IPS DF 6.9 (cell line): Measurements from ENCODE around the gene COL26A1.

Experiments used
- DNase-seq: peaks from one replicate; pipeline ENCODE4 v3.0.0-alpha.2; 2013; ENCODE audit warnings: low read depth, low spot score
- H3K27ac ChIP-seq: one replicate; pipeline ENCODE4 v1.5.1; 2013; ENCODE audit warnings: low read length, control low read depth
- H3K27me3 ChIP-seq: 2 replicates; pipeline ENCODE4 v1.6.1; 2013; ENCODE audit warnings: mild to moderate bottlenecking, low read length; ENCODE audit not compliant: control insufficient read depth, insufficient read depth
- H3K36me3 ChIP-seq: 2 replicates; pipeline ENCODE4 v1.6.1; 2013; ENCODE audit warnings: low read length; ENCODE audit not compliant: control insufficient read depth, insufficient read depth
- H3K4me1 ChIP-seq: 2 replicates; pipeline ENCODE4 v1.6.1; 2013; ENCODE audit warnings: low read length; ENCODE audit not compliant: control insufficient read depth, insufficient read depth
- H3K4me3 ChIP-seq: 2 replicates; pipeline ENCODE4 v1.5.1; 2013; ENCODE audit warnings: mild to moderate bottlenecking, low read length
- H3K9me3 ChIP-seq: 2 replicates; pipeline ENCODE4 v1.6.1; 2013; ENCODE audit warnings: low read length, inconsistent platforms; ENCODE audit not compliant: control insufficient read depth, insufficient read depth
- WGBS: extraction: QIAGEN DNeasy Blood & Tissue Kit; methylation state at CpG from one replicate; pipeline ENCODE4 v1.1.7; 2013; ENCODE audit warnings: mixed read lengths, missing lambda C conversion rate; ENCODE audit not compliant: insufficient read length, insufficient coverage; 5-methylcytosine and 5-hydroxymethylcytosine counted together

COL26A1 gene

DNA sequence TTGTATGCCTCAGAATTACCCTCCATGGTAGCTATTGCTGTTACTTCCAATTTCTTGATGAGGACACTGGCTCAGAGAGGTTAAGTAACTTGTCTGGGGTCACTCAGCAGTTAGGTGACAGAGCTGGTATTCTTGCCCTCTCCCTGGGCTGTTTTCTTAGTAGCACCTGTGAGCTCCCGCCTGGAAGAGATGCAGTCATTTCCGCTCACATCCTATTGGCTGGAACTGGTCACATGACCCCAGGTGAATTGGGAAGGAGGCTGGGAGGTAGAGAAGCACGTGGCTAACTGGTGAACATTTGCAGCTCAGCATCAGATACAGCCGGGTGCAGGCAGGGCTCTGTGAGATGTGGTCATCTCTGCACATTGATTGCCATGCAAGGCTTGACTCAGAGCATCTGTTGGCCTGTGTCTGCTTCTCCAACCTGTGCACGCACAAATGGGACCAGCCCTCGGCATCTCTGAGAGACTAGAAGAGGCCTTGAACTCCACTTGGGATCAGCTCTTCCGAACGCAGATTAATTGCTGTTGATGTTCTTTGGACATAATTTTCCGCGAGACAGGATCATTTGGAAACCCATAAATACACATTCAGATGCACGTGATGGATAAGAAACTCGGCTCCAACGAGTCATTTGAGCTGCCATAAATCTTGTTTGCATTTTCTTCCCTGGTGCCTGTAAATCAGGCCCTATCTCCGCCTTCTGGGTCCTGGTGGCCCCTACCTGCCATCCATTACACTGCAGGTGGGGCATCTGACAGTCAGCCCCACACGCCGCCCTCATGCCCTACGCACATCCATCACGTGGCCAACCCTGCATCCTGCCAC lies 223.6 kb downstream of the COL26A1 start:
- Histone ChIP-seq H3K27me3 (no peaks in the 10 kb centered on the region), H3K36me3 (no peaks in the 10 kb centered on the region), H3K9me3 (no peaks in the 10 kb centered on the region), H3K4me3 (no peak overlapping the region), H3K4me1 (no peaks in the 10 kb centered on the region), H3K27ac (no peak overlapping the region)
- no CpG with 5 or more reads among the region's 18 CpGs for WGBS
- DNase-seq: no peak

GRCh38 chr7:101586906-101587677 lies 224.4 kb downstream of the COL26A1 start:
- DNase-seq: no peak
- Histone ChIP-seq H3K4me1 (no peaks in the 10 kb centered on the region), H3K9me3 (no peaks in the 10 kb centered on the region), H3K27ac (no peak overlapping the region), H3K27me3 (no peaks in the 10 kb centered on the region), H3K4me3 (no peak overlapping the region), H3K36me3 (no peaks in the 10 kb centered on the region)
- WGBS: no CpG with 5 or more reads among the region's 12 CpGs

DNA sequence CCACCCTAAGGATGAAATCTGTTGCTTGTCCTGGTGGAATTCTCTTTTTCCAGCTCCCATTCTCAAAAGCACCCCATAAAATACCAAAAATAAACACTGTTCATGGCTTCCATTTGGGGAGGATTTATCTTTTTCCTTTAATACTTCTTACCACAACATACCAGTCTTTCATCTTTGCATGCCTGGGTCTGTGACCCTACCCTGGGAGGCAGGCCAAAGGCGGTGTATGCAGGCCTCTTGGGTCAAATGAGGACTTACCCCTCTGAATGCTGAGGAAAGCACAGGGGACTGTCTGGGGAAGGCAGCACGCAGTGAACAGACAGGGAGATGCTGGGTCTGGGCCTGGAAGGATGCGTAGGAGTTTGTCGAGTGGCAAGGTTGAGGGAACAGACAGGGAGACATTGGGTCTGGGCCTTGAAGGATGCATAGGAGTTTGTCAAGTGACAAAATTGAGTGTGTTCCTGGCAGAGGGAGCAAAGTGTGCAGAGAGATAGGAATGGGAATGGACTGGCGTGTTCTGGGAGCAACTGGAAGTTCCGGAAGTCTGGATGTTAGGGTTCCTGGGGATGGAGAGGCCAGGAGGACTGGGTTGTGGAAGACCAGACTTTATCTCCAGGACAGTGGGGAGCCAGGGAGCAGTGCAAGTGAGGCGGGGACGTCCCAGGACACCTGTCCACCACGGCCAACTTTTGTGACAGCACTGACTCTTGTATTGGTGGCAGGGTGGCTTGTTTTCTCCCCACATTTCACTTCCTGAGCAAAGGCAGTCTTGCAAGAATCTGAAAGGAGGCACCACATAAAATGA lies 225.7 kb downstream of the COL26A1 start:
- H3K27me3 ChIP-seq: no peaks in the 10 kb centered on the region
- H3K4me3 ChIP-seq: no peak overlapping the region
- WGBS: no CpG with 5 or more reads among the region's 9 CpGs
- DNase-seq: no peak
- no peaks in the 10 kb centered on the region for H3K36me3 ChIP-seq
- H3K27ac ChIP-seq: no peak overlapping the region
- no peaks in the 10 kb centered on the region for H3K9me3 ChIP-seq
- no peaks in the 10 kb centered on the region for H3K4me1 ChIP-seq

DNA sequence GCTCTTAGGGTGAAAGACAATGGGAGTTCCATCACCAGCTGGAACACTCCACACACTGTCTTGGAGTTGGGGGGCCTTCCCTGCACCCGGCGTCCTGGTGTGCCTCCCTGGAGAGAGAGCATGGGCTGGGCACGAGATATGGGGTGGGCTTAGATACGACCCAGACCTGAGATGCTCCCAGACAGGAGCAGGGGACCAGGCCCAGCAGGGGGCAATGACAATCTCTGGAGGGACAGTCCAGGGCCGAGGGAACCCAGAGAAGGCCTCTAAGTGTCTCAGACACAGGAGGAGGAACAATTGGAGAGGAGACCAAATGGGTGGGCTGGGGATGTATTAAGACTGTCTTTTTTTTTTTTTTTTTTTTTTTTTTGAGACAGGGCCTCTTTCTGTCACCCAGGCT lies 226.4 kb downstream of the COL26A1 start:
- Histone ChIP-seq H3K27ac (no peak overlapping the region), H3K36me3 (no peaks in the 10 kb centered on the region), H3K9me3 (no peaks in the 10 kb centered on the region), H3K27me3 (no peaks in the 10 kb centered on the region), H3K4me3 (no peak overlapping the region), H3K4me1 (no peaks in the 10 kb centered on the region)
- DNase-seq: no peak
- no CpG with 5 or more reads among the region's 5 CpGs for WGBS

DNA sequence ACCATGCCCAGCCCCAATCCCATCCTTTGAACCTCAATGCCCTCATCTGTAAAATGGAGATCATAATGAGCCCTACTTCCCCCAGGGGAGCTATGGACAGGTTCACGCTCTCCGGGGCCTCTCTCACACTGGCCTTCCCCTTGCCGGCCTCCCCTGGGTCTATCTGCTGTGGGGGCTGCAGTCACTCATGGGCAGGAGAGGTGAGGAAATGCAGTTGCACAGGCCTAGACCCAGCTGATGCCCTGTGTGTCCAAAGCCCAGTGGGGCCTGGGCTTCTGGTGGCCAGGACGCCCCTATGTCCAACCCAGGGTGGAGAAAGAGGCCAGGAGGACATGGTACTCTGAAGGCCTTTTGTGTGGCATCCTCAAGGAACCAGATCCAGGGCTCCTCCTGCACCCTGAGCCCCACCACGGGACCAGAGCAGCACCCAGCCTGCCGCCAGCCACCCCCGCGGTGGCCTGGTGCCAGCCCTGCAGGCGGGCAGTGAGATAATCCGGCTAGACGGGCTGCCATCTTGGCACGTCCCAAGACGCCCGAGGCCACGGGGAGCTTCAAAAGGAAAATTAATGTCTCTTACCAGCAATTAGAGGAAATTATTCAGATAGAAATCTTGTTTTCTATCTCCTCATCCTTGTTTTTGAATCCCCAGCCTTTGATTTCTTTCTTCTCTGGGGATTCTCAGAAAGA lies 227.4 kb downstream of the COL26A1 start:
- H3K27ac ChIP-seq: no peak overlapping the region
- no CpG with 5 or more reads among the region's 15 CpGs for WGBS

DNA sequence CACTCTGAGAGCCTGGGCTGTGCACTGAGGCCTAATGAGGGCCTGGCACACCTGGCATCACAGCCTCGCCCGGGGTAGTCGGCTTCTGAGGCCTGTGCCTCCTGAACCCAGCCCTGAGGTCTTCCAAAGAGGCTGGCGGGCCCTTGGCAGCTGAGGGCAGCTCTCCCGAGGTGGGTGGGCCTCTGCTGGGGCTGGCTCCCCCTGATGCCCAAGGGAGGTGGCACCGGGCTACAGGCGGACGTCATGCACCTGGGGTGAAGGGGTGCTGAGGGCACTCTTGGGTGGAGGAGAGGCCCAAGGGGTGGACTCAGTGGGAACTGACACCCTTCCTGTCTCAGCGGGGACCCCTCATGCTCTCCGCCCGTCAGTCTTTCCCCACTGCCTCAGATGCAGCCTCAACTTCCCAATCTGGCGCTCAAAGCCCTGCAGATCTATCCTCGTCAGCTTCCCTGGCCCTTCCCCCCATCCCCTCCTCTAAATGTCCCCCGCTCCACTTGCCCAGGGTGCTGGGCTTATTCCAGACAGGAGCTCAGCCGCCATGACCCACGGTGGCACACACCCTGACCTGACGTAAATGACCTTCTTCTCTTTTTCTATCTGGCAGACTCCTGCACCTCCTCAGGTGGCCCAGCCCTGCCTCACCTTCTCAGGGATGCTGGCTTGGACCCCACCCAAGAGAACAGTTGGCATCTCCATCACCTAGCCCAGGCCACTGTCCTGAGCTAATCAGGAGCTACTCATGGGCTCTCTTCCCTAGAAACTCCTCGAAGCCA lies 228.2 kb downstream of the COL26A1 start:
- whole genome bisulfite sequencing: no CpG with 5 or more reads among the region's 18 CpGs
- no peak overlapping the region for H3K4me3 ChIP-seq
- H3K4me1 ChIP-seq: no peaks in the 10 kb centered on the region
- H3K27me3 ChIP-seq: no peaks in the 10 kb centered on the region
- no peak for DNase-seq
- H3K36me3 ChIP-seq: no peaks in the 10 kb centered on the region
- H3K27ac ChIP-seq: no peak overlapping the region
- no peaks in the 10 kb centered on the region for H3K9me3 ChIP-seq

More for the DNA sequence above, 227.4 kb downstream of the COL26A1 start:
- no peaks in the 10 kb centered on the region for H3K27me3 ChIP-seq
- H3K9me3 ChIP-seq: no peaks in the 10 kb centered on the region
- no peak for DNase-seq
- H3K4me3 ChIP-seq: no peak overlapping the region
- H3K4me1 ChIP-seq: no peaks in the 10 kb centered on the region
- no peaks in the 10 kb centered on the region for H3K36me3 ChIP-seq

DNA sequence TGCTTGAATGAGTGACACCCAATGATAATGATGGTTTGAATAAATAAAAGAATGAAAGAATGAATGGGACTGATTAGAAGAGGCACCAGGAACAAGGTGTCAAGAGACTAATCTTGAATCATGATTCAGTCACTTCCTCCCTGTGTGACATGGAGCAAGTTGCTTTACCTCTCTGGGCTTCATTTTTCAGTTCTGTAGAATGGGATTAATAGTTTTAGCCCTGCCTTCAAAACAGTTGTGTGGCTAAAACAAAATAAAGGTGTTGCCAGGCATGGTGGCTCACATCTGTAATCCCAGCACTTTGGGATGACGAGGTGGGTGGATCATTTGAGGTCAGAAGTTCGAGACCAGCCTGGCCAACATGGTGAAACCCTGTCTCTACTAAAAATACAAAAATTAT lies 228.8 kb downstream of the COL26A1 start:
- no CpG with 5 or more reads among the region's 2 CpGs for WGBS
- no peak overlapping the region for H3K27ac ChIP-seq
- no peak overlapping the region for H3K4me3 ChIP-seq
- H3K4me1 ChIP-seq: no peaks in the 10 kb centered on the region
- no peaks in the 10 kb centered on the region for H3K9me3 ChIP-seq
- no peak for DNase-seq
- H3K27me3 ChIP-seq: no peaks in the 10 kb centered on the region
- H3K36me3 ChIP-seq: no peaks in the 10 kb centered on the region

DNA sequence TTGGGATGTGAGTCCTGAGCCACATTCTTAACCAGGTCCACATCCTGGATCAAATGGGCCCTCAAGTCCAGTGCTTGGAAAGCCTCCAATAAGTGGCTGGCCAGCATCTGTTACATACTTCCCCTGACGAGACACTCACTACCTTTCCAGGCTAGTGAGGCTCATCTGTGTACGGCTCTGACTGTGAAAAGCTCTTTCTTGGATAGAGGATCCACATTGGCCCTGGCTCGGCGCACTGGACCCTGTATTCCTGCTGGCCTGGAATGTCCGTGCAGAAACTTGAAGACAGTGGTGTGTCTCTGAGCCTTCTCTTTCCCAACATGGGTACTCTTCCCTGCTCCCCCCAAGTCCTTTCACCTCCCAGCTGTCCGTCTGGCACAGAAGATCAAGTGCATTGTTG lies 230.9 kb downstream of the COL26A1 start:
- no peak for DNase-seq
- Histone ChIP-seq H3K9me3 (no peaks in the 10 kb centered on the region), H3K27ac (no peak overlapping the region), H3K4me1 (no peaks in the 10 kb centered on the region), H3K36me3 (no peaks in the 10 kb centered on the region), H3K27me3 (no peaks in the 10 kb centered on the region), H3K4me3 (no peak overlapping the region)
- no CpG with 5 or more reads among the region's 6 CpGs for WGBS

- no peak for DNase-seq
- no peaks in the 10 kb centered on the region for H3K4me1 ChIP-seq
- no peak overlapping the region for H3K27ac ChIP-seq
- H3K9me3 ChIP-seq: no peaks in the 10 kb centered on the region
- no peaks in the 10 kb centered on the region for H3K27me3 ChIP-seq
- no peak overlapping the region for H3K4me3 ChIP-seq
- no CpG with 5 or more reads among the region's 3 CpGs for WGBS
- no peaks in the 10 kb centered on the region for H3K36me3 ChIP-seq
Observed at GRCh38 chr7:101594790-101595189, 232.1 kb downstream of the COL26A1 start.
